Measurements from ENCODE around the gene TMEM233.

Gene TMEM233

GRCh38 chr12:119676022-119676421 is 82.4 kb downstream of the TMEM233 start:
- TF ChIP-seq, protein P1, sequence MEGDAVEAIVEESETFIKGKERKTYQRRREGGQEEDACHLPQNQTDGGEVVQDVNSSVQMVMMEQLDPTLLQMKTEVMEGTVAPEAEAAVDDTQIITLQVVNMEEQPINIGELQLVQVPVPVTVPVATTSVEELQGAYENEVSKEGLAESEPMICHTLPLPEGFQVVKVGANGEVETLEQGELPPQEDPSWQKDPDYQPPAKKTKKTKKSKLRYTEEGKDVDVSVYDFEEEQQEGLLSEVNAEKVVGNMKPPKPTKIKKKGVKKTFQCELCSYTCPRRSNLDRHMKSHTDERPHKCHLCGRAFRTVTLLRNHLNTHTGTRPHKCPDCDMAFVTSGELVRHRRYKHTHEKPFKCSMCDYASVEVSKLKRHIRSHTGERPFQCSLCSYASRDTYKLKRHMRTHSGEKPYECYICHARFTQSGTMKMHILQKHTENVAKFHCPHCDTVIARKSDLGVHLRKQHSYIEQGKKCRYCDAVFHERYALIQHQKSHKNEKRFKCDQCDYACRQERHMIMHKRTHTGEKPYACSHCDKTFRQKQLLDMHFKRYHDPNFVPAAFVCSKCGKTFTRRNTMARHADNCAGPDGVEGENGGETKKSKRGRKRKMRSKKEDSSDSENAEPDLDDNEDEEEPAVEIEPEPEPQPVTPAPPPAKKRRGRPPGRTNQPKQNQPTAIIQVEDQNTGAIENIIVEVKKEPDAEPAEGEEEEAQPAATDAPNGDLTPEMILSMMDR (IDR thresholded peaks at IDR 0.05; ENCODE audit: low read depth, low read length), result no peak
- no peak overlapping the region for H3K4me3 ChIP-seq (ENCODE audit: low read depth, low read length)

DNA sequence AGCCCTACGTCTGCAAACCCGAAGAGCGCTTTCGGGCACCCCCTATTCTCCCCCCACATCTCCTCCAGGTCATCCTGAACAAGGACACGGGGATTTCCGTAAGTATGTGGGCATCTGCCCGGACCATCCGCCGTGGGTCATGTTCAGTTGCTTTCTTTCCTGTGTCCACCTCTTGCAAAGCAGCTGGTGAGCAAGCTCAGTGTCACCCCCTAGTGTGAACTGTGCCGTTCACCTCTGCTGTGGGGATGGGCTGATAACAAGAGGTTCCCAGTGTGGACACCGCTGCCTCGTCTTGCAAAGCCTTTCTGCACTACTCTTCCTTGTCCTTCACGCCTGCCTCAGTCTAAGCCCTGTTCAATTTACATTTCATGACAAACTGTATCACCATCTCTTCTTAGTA is 83.0 kb downstream of the TMEM233 start:
- H3K4me3 ChIP-seq (ENCODE audit: low read depth, low read length), result no peak overlapping the region
- TF ChIP-seq, protein P1 (IDR thresholded peaks at IDR 0.05; ENCODE audit: low read depth, low read length), result no peak

GRCh38 chr12:119678459-119678858 is 84.9 kb downstream of the TMEM233 start:
- TF ChIP-seq, protein P1 (IDR thresholded peaks at IDR 0.05; ENCODE audit: low read depth, low read length), result no peak
- no peak overlapping the region for H3K4me3 ChIP-seq (ENCODE audit: low read depth, low read length)

DNA sequence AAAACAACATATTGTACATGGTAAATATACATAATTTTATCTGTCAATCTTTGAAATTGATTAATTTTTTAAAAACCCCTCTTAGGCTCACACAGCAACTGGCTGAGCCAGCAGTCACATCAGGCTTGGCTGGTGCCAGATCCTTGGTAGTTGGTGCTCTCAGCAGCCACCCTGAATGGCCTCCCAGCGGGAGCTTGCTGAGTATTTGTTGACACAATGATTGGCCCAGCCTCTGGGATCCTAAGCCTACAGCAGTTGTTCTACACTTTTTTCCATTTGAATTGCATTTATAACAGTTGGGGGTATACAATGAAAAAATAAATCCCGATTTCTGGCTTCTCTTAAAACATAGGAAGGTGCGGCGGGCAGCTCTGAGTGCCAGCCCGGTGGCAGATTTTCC is 85.5 kb downstream of the TMEM233 start:
- TF ChIP-seq, protein P1 (IDR thresholded peaks at IDR 0.05; ENCODE audit: low read depth, low read length), result no peak

DNA sequence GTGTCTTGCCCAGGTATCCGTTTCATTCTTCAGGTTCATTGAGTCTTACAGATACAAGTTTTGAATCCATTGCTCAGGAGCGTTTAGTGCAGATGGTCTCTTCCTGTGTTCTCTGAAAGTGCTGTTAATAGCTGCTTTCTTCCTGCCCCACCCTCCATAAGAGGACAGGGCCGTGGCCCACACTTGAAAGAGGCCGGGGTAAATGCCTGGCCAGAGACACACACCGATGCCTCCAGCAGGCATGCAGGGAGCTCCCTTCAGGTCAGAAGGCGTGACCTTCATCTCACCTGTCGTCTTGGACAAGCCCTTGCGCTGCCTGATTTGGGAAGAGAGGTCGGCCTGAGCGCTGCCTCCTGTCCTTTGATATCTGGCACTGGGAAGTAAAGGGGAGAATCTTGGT is 85.9 kb downstream of the TMEM233 start:
- TF ChIP-seq, protein P1 (IDR thresholded peaks at IDR 0.05; ENCODE audit: low read depth, low read length), result no peak
- no peak overlapping the region for H3K4me3 ChIP-seq (ENCODE audit: low read depth, low read length)

More for the DNA sequence above, 85.5 kb downstream of the TMEM233 start:
- H3K4me3 ChIP-seq (ENCODE audit: low read depth, low read length), result no peak overlapping the region

- TF ChIP-seq, protein P1 (IDR thresholded peaks at IDR 0.05; ENCODE audit: low read depth, low read length), result no peak
- H3K4me3 ChIP-seq (ENCODE audit: low read depth, low read length), result no peak overlapping the region
Measured at GRCh38 chr12:119681111-119681510, 87.5 kb downstream of the TMEM233 start.

GRCh38 chr12:119681728-119682638 is 88.4 kb downstream of the TMEM233 start:
- H3K4me3 ChIP-seq (ENCODE audit: low read depth, low read length), result no peak overlapping the region
- TF ChIP-seq, protein P1 (IDR thresholded peaks at IDR 0.05; ENCODE audit: low read depth, low read length), result no peak

All from WI38 (cell line).